GM18505 (cell line): ENCODE data around the gene CCDC136.

Experiments
- ATAC-seq: cut with Tn5 transposase; IDR thresholded peaks from one replicate; pipeline ENCODE4 v1.9.1; 2021; ENCODE audit not compliant: unreplicated experiment
- POLR2A ChIP-seq: IDR thresholded peaks from 4 replicates; pipeline ENCODE4 v1.6.1; 2011; ENCODE audit warnings: borderline replicate concordance; ENCODE audit not compliant: insufficient read depth, insufficient read length; ENCODE audit errors: extremely low read depth

Gene CCDC136

DNA sequence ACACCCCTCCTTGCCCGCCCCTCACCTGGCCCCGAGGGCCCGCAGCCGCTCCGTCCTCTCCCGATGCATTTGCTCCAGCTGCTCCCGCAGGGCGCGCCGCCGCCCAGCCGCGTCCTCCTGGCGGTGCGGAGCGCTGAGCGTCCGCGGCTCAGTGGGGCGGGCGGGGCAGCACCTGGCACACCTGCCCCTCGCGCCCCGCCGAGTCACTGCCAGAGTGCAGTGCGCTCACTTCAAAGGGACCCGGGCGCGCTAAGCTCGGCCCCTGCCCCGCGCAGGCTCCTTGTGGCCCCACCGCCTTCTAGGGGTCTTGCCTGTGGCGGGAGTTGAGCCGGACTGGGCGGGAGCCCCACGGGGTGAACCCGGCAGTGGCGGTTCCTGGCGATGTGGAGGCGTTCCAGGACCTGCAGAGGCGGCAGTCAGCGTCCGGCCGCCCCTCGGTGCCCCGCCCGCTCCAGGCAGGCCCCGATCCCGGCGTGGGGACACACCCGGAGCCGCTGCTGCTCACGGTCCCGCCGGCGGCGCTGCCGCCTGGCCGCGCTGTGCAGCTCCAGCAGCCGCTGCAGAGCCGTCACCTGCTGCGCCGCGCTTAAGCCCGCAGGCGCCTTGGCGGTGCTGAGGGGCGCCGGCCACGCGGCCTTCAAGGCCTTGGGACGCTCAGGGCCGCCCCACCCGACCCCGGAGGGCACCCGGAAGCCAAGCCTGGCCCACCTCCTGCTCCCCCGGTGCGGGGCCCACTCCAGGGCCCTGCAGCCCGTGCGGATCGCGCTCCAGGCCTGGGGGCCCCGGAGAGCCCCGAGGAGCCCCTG, 77.6 kb downstream of the CCDC136 start:
- no peak for TF ChIP-seq POLR2A
- peak; percentile 69 for ATAC-seq

DNA sequence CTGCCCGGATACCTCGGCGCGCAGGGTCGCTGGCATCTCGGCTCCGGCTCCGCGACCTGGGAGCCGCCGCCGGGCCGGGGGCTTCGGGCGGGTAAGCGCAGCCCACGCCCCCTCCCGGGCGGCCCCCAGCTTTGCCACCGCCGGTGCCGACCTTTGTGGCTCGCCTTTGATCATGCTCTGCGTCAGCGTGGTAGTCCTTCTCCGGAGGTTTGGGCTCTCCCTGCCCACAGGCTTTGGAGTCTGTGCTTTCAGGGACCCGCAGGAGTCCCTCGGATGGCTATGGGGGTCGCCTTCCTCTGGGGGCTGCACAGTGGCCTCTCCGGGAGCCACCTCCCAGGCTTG, 78.1 kb downstream of the CCDC136 start:
- no peak for TF ChIP-seq POLR2A
- peak; percentile 21 for ATAC-seq

DNA sequence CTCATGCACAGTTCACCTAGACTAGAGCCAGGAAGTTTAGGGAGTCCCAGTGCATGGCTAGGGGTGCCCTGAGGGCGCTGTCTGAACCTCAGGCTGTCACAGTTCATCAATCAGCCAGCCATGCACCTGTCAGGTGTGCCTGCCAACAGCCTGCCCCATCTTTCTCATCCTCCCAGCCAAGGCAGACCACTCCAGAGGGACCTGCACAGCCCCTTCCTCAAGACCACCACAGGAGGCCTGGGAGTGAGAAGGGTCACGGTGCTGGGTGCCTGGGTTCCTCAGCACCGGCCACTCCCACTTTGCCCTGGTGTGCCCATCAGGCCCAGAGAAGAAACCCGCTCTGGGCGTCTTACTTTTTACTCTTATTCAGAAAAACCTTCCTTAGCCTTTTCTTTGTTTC, 79.3 kb downstream of the CCDC136 start:
- ATAC-seq = no peak
- no peak for TF ChIP-seq POLR2A
